ENCODE results near the gene PSME3IP1.

Gene PSME3IP1

GRCh38 chr16:57186872-57187854 lies 1.3 kb upstream of the PSME3IP1 start:
- Histone ChIP-seq H3K27me3 (no peaks in the 10 kb centered on the region), H3K4me1 (ENCODE audit: control insufficient read depth in 1 of 2, insufficient read depth in 1 of 2, low read depth in 1 of 2, low read length in 1 of 2) (peaks cover 29% of the 10 kb centered on the region in 2 experiments), H3K27ac (peak overlapping the region; percentile 89), H3K4me3 (ENCODE audit: low read depth in 1 of 2, low read length in 1 of 2) (peak overlapping the region; percentile 96 to 100), H3K9me3 (no peaks in the 10 kb centered on the region), H3K36me3 (peaks cover 4% of the 10 kb centered on the region)
- TF ChIP-seq CTCF (IDR thresholded peaks at IDR 0.05): no peak

GRCh38 chr16:57185446-57185944 lies 344 bp downstream of the PSME3IP1 start:
- peak overlapping the region; percentile 96 to 100 for H3K4me3 ChIP-seq (ENCODE audit: low read depth in 1 of 2, low read length in 1 of 2)
- no peak for TF ChIP-seq CTCF (IDR thresholded peaks at IDR 0.05)
- peaks cover 4% of the 10 kb centered on the region for H3K36me3 ChIP-seq
- H3K9me3 ChIP-seq: no peaks in the 10 kb centered on the region
- H3K27ac ChIP-seq: peak overlapping the region; percentile 89
- no peaks in the 10 kb centered on the region for H3K27me3 ChIP-seq
- H3K4me1 ChIP-seq (ENCODE audit: control insufficient read depth in 1 of 2, insufficient read depth in 1 of 2, low read depth in 1 of 2, low read length in 1 of 2): peaks cover 29% of the 10 kb centered on the region in 2 experiments

GRCh38 chr16:57184887-57185445 lies 873 bp downstream of the PSME3IP1 start:
- Histone ChIP-seq H3K4me1 (ENCODE audit: control insufficient read depth in 1 of 2, insufficient read depth in 1 of 2, low read depth in 1 of 2, low read length in 1 of 2) (peaks cover 29% of the 10 kb centered on the region in 2 experiments), H3K36me3 (peaks cover 4% of the 10 kb centered on the region), H3K27ac (peak overlapping the region; percentile 89), H3K9me3 (no peaks in the 10 kb centered on the region), H3K4me3 (ENCODE audit: low read depth in 1 of 2, low read length in 1 of 2) (peak overlapping the region; percentile 96 to 100), H3K27me3 (no peaks in the 10 kb centered on the region)
- no peak for TF ChIP-seq CTCF (IDR thresholded peaks at IDR 0.05)

- Histone ChIP-seq H3K4me3 (ENCODE audit: low read depth in 1 of 2, low read length in 1 of 2) (no peak overlapping the region), H3K4me1 (ENCODE audit: control insufficient read depth in 1 of 2, insufficient read depth in 1 of 2, low read depth in 1 of 2, low read length in 1 of 2) (peaks cover 29% of the 10 kb centered on the region in 2 experiments), H3K36me3 (peaks cover 4% of the 10 kb centered on the region), H3K27ac (no peak overlapping the region), H3K9me3 (no peaks in the 10 kb centered on the region), H3K27me3 (no peaks in the 10 kb centered on the region)
- no peak for TF ChIP-seq CTCF (IDR thresholded peaks at IDR 0.05)
These were observed 1.7 kb downstream of the PSME3IP1 start for GRCh38 chr16:57184113-57184512.

GRCh38 chr16:57179215-57179828 lies 6.5 kb downstream of the PSME3IP1 start:
- Histone ChIP-seq H3K4me1 (ENCODE audit: control insufficient read depth in 1 of 2, insufficient read depth in 1 of 2, low read depth in 1 of 2, low read length in 1 of 2) (peaks cover 3% of the 10 kb centered on the region in 2 experiments), H3K27me3 (no peaks in the 10 kb centered on the region), H3K36me3 (peaks cover 10% of the 10 kb centered on the region), H3K9me3 (no peaks in the 10 kb centered on the region), H3K4me3 (ENCODE audit: low read depth in 1 of 2, low read length in 1 of 2) (no peak overlapping the region), H3K27ac (no peak overlapping the region)
- TF ChIP-seq CTCF (IDR thresholded peaks at IDR 0.05): no peak

All from neutrophil (primary cell).